Measurements from ENCODE around the gene BAIAP2.
"Not testable (repeated sequence)": the region's sequence is repeated elsewhere in the genome, so short reads cannot be mapped to it uniquely, and the experiment has no call there.

The BAIAP2 gene

GRCh38 chr17:81147701-81148100, 112.8 kb downstream of the BAIAP2 start:
- no peak for DNase-seq

GRCh38 chr17:81148571-81148970, 113.6 kb downstream of the BAIAP2 start:
- no peak for DNase-seq

GRCh38 chr17:81148986-81149533, 114.1 kb downstream of the BAIAP2 start:
- DNase-seq = no peak

GRCh38 chr17:81150377-81151077, 115.6 kb downstream of the BAIAP2 start:
- no peak for DNase-seq

- DNase-seq = no peak
Measured at GRCh38 chr17:81151278-81151677, 116.3 kb downstream of the BAIAP2 start.

GRCh38 chr17:81152288-81152828, 117.4 kb downstream of the BAIAP2 start:
- no peak for DNase-seq

GRCh38 chr17:81153340-81153803, 118.4 kb downstream of the BAIAP2 start:
- DNase-seq = peak; percentile 36

GRCh38 chr17:81154016-81154415, 119.1 kb downstream of the BAIAP2 start:
- not testable (repeated sequence) for DNase-seq

- DNase-seq = no peak
Measured at GRCh38 chr17:81154961-81155360, 120.0 kb downstream of the BAIAP2 start.

- no peak for DNase-seq
Measured at GRCh38 chr17:81156866-81157805, 122.2 kb downstream of the BAIAP2 start.

- DNase-seq = no peak
Measured at GRCh38 chr17:81157848-81158687, 123.1 kb downstream of the BAIAP2 start.

GRCh38 chr17:81158688-81159590, 124.0 kb downstream of the BAIAP2 start:
- no peak for DNase-seq

- no peak for DNase-seq
Measured at GRCh38 chr17:81159611-81160265, 124.8 kb downstream of the BAIAP2 start.

GRCh38 chr17:81160306-81160705, 125.4 kb downstream of the BAIAP2 start:
- peak; percentile 9 for DNase-seq

- no peak for DNase-seq
Measured at GRCh38 chr17:81160747-81161453, 125.9 kb downstream of the BAIAP2 start.

- DNase-seq = no peak
Measured at GRCh38 chr17:81161536-81161935, 126.6 kb downstream of the BAIAP2 start.

- no peak for DNase-seq
Measured at GRCh38 chr17:81161972-81162371, 127.0 kb downstream of the BAIAP2 start.

GRCh38 chr17:81162491-81162890, 127.5 kb downstream of the BAIAP2 start:
- DNase-seq = no peak

- no peak for DNase-seq
Measured at GRCh38 chr17:81163051-81163695, 128.2 kb downstream of the BAIAP2 start.
